SK-N-SH (cell line): ENCODE data around the gene FXYD2. TPM values are rescaled to one million over a fixed set of nuclear protein-coding genes. Genes with fewer than 3 reads are reported as not detected.

ENCODE experiments used
- CTCF ChIA-PET: fragments of 300-600, 350-600 bp; formaldehyde crosslinking; extraction: SDS; loops from one replicate; lab custom pipeline; 2021; lab: Yijun Ruan, JAX
- POLR2A ChIA-PET: fragments of 350-600 bp; sonication (Branson Sonifier 250); formaldehyde crosslinking; extraction: SDS; loops from one replicate; lab custom pipeline; 2020; ENCODE audit warnings: antibody characterized with exemption, inconsistent platforms; lab: Yijun Ruan, JAX
- DNase-seq: peaks from one replicate; pipeline ENCODE4 v3.0.0; 2012
- H2AFZ ChIP-seq: fragments of 200-600 bp; sonication (generic); 2 replicates; pipeline ENCODE4 v1.8.1; 2016; ENCODE audit warnings: antibody characterized with exemption, mild to moderate bottlenecking, low read depth
- H3F3A ChIP-seq: fragments of 200-600 bp; sonication (generic); replicated peaks from 2 replicates; pipeline ENCODE3; 2016; ENCODE audit warnings: antibody characterized with exemption, mild to moderate bottlenecking; ENCODE audit not compliant: insufficient read depth
- H3K27ac ChIP-seq, 2 experiments: fragments of 200-500 bp in 1 of 2; fragments of 200-600 bp in 1 of 2; sonication (Bioruptor generic) in 1 of 2; sonication (generic), shearing (Covaris generic) in 1 of 2; 2 replicates each; pipeline versions ENCODE4 v1.5.1 to v1.6.1; 2014 to 2016; ENCODE audit warnings: low read depth in 2 of 2, inconsistent platforms in 1 of 2, low read length in 1 of 2, mild to moderate bottlenecking in 1 of 2, mixed read lengths in 1 of 2
- H3K27me3 ChIP-seq: fragments of 200-600 bp; sonication (generic), shearing (Covaris generic); 2 replicates; pipeline ENCODE4 v1.6.1; 2016; ENCODE audit warnings: mixed run types; ENCODE audit not compliant: insufficient read depth
- H3K36me3 ChIP-seq, 2 experiments: fragments of 200-500 bp in 1 of 2; fragments of 200-600 bp in 1 of 2; sonication (Bioruptor generic) in 1 of 2; sonication (generic) in 1 of 2; replicated peaks in 1 of 2; 2 replicates each; pipeline versions ENCODE3 to v1.5.1; 2014 to 2016; ENCODE audit warnings: low read length in 1 of 2, mild to moderate bottlenecking in 1 of 2; ENCODE audit not compliant: insufficient read depth in 2 of 2, control insufficient read depth in 1 of 2
- H3K4me1 ChIP-seq, 2 experiments: fragments of 200-500 bp in 1 of 2; fragments of 200-600 bp in 1 of 2; sonication (Bioruptor generic) in 1 of 2; sonication (generic), shearing (Covaris generic) in 1 of 2; 2 replicates each; pipeline versions ENCODE4 v1.5.1 to v1.6.1; 2014 to 2016; ENCODE audit warnings: low read depth in 1 of 2, low read length in 1 of 2, mixed run types in 1 of 2; ENCODE audit not compliant: insufficient read depth in 2 of 2, control insufficient read depth in 1 of 2
- H3K4me2 ChIP-seq: fragments of 200-600 bp; sonication (generic), shearing (Covaris generic); 2 replicates; pipeline ENCODE4 v1.6.1; 2017; ENCODE audit warnings: mixed run types
- H3K4me3 ChIP-seq, 2 experiments: fragments of 200-500 bp in 1 of 2; fragments of 200-600 bp in 1 of 2; sonication (Bioruptor generic) in 1 of 2; sonication (generic), shearing (Covaris generic) in 1 of 2; 2 replicates each; pipeline versions ENCODE4 v1.5.1 to v1.8.1; 2014 to 2016; ENCODE audit warnings: low read depth in 2 of 2, inconsistent platforms in 1 of 2, low read length in 1 of 2, mild to moderate bottlenecking in 1 of 2, mixed read lengths in 1 of 2, moderate library complexity in 1 of 2
- H3K79me2 ChIP-seq: fragments of 200-600 bp; sonication (generic); 2 replicates; pipeline ENCODE4 v1.8.1; 2017; ENCODE audit warnings: mild to moderate bottlenecking; ENCODE audit not compliant: insufficient read depth
- H3K9ac ChIP-seq: fragments of 200-600 bp; sonication (generic); 2 replicates; pipeline ENCODE4 v1.6.1; 2017; ENCODE audit warnings: mixed run types
- H3K9me2 ChIP-seq: fragments of 200-600 bp; sonication (generic); 2 replicates; pipeline ENCODE4 v1.6.1; 2017; ENCODE audit warnings: mixed run types
- H3K9me3 ChIP-seq: fragments of 200-600 bp; sonication (generic); 2 replicates; pipeline ENCODE4 v1.6.1; 2017; ENCODE audit warnings: mixed run types, mild to moderate bottlenecking, moderate library complexity
- H4K20me1 ChIP-seq: fragments of 200-600 bp; sonication (generic); 2 replicates; pipeline ENCODE4 v1.6.1; 2017; ENCODE audit warnings: mild to moderate bottlenecking, mixed run types; ENCODE audit not compliant: insufficient read depth
- CHD2 ChIP-seq: fragments of 150-350 bp; IDR thresholded peaks from 2 replicates; pipeline ENCODE4 v1.6.1; 2018; ENCODE audit warnings: low read length; ENCODE audit not compliant: partially characterized antibody
- CTCF ChIP-seq: fragments of 200-600 bp; sonication (generic); IDR thresholded peaks from 2 replicates; pipeline ENCODE4 v1.6.1; 2017; ENCODE audit warnings: antibody characterized with exemption, mild to moderate bottlenecking, moderate library complexity
- EP300 ChIP-seq, 2 experiments: IDR thresholded peaks; 2 replicates each; pipeline versions ENCODE4 v1.4.0 to v1.6.1; 2012; ENCODE audit warnings: borderline replicate concordance in 1 of 2, low read depth in 1 of 2, low read length in 1 of 2
- FOSL2 ChIP-seq: IDR thresholded peaks from 2 replicates; pipeline ENCODE4 v1.4.0; 2012; ENCODE audit warnings: low read depth, mild to moderate bottlenecking, moderate library complexity, borderline replicate concordance
- GABPA ChIP-seq: IDR thresholded peaks from 2 replicates; pipeline ENCODE4 v1.4.0; 2012; ENCODE audit warnings: low read depth, mild to moderate bottlenecking
- JUND ChIP-seq: IDR thresholded peaks from 2 replicates; pipeline ENCODE4 v1.4.0; 2012
- NFIC ChIP-seq: IDR thresholded peaks from 2 replicates; pipeline ENCODE4 v1.4.0; 2012; ENCODE audit warnings: borderline replicate concordance
- YY1 ChIP-seq: IDR thresholded peaks from 2 replicates; pipeline ENCODE4 v1.4.0; 2012; ENCODE audit warnings: low read depth, mild to moderate bottlenecking
- WGBS: methylation state at CpG from one replicate; pipeline ENCODE4 v1.1.6; 2017; ENCODE audit warnings: low lambda C conversion rate; 5-methylcytosine and 5-hydroxymethylcytosine counted together
- polyA plus RNA-seq, 3 experiments: library from polyadenylated mRNA; depleted of rRNA; stranded (reverse); fragments of >200 nt; gene quantifications; 2 replicates each; pipeline ENCODE4 v1.2.3, GENCODE V29; 2012
- TF ChIP-seq, protein P1 (sequence below): IDR thresholded peaks from 2 replicates; pipeline ENCODE4 v1.4.0; 2012; ENCODE audit warnings: low read depth

FXYD2 gene
- polyA plus RNA-seq, 1 of the 3 experiments (the other 2 are of a cell fraction), result not detected

GRCh38 chr11:117870103-117870952, 45.8 kb upstream of the FXYD2 start:
- ChIA-PET CTCF (interaction anchor here (0.9 to 4.2 kb wide), 6 partner anchors 10 to 444 kb away, joined by 3 to 27 read pairs (median 4); no protein-coding TSS in a partner anchor), POLR2A (interaction anchor here (1.4 kb wide), 1 partner anchor 9 kb away, joined by 3 read pairs; no protein-coding TSS in a partner anchor)
- H3K9me2 ChIP-seq, result no peaks in the 10 kb centered on the region
- H3F3A ChIP-seq, result no peaks in the 10 kb centered on the region
- H3K27ac ChIP-seq, result peak overlapping the region in 1 of 2 experiments; percentile 81; a peak in 2 of 4 replicates
- no peaks in the 10 kb centered on the region for H3K9me3 ChIP-seq
- no peak overlapping the region for H3K9ac ChIP-seq
- H3K4me3 ChIP-seq, result no peak overlapping the region
- WGBS, result 13% methylated on average over 2 of the region's 9 CpGs
- no peak overlapping the region for H2AFZ ChIP-seq
- DNase-seq, result peak; percentile 52
- H3K36me3 ChIP-seq, result no peaks in the 10 kb centered on the region
- peak; percentile 15 for TF ChIP-seq CHD2
- TF ChIP-seq, protein P1, sequence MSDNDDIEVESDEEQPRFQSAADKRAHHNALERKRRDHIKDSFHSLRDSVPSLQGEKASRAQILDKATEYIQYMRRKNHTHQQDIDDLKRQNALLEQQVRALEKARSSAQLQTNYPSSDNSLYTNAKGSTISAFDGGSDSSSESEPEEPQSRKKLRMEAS, result no peak
- TF ChIP-seq, all 33 proteins: peak for 1
- no peak overlapping the region for H3K4me2 ChIP-seq
- no peaks in the 10 kb centered on the region for H4K20me1 ChIP-seq
- H3K4me1 ChIP-seq, result peaks cover 0 to 48% of the 10 kb centered on the region in 2 experiments; a peak in 1 of 4 replicates
- no peaks in the 10 kb centered on the region for H3K79me2 ChIP-seq
- peaks cover 17% of the 10 kb centered on the region; the same call in 1 of the 2 replicates for H3K27me3 ChIP-seq

DNA sequence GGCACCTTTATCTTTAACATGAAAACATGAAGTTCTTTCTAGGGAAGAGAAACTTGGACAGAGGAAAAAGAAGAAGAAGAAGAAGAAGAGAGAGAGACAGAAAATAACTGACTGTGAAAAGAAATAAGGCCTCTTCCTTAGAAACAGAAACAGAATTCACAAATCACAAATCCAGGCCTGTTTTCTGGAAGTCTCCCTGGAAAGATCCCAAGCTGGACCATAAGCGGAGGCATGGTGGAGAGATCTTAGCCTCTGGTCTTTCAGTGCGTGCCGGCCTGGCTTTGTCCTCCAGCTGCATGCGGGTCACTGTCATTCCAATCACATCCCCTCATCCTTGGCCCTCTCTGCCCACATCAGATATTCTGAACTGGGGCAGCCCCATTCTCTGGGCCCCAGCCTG, 45.1 kb upstream of the FXYD2 start:
- POLR2A ChIA-PET, result no interaction called here
- Histone ChIP-seq H3F3A (no peaks in the 10 kb centered on the region), H3K4me2 (no peak overlapping the region), H3K9ac (no peak overlapping the region), H3K4me1 (peaks cover 0 to 41% of the 10 kb centered on the region in 2 experiments; a peak in 1 of 4 replicates), H3K4me3 (no peak overlapping the region), H3K79me2 (no peaks in the 10 kb centered on the region), H3K36me3 (no peaks in the 10 kb centered on the region)
- CTCF ChIA-PET, result interaction anchor here (0.9 to 4.2 kb wide), 3 partner anchors 35 to 443 kb away, joined by 3 to 27 read pairs (median 5); no protein-coding TSS in a partner anchor
- no CpG with 5 or more reads among the region's 4 CpGs for WGBS
- TF ChIP-seq GABPA (no peak), FOSL2 (no peak), CHD2 (no peak), YY1 (no peak), EP300 (IDR thresholded peaks at IDR 0.05; ENCODE audit: borderline replicate concordance in 1 of 2, low read depth in 1 of 2, low read length in 1 of 2) (no peak), NFIC (no peak), CTCF (no peak), JUND (no peak)
- TF ChIP-seq, all 33 proteins: peak for 0
- DNase-seq, result no peak
- H4K20me1 ChIP-seq, result no peaks in the 10 kb centered on the region
- peaks cover 11% of the 10 kb centered on the region; the same call in 1 of the 2 replicates for H3K27me3 ChIP-seq
- H3K9me2 ChIP-seq, result no peaks in the 10 kb centered on the region
- no peaks in the 10 kb centered on the region for H3K9me3 ChIP-seq
- no peak overlapping the region for H2AFZ ChIP-seq
- H3K27ac ChIP-seq, result peak overlapping the region in 1 of 2 experiments; percentile 81; a peak in 2 of 4 replicates
